Smooth muscle cell of the umbilical artery (primary cell): Measurements from ENCODE around the gene RPP38. TPM values are rescaled to one million over a fixed set of nuclear protein-coding genes. Genes with fewer than 3 reads are reported as not detected.

ENCODE experiments used
- total RNA-seq: library from RNA; depleted of rRNA; stranded (reverse); fragments of >200 nt; gene quantifications from 2 replicates; pipeline ENCODE4 v1.2.3, GENCODE V29; 2014

RPP38 gene
- total RNA-seq = 10.1 and 11.4 TPM in 2 replicates

GRCh38 chr10:15097011-15097812 lies at the start of gene RPP38:
Gene RPP38 (plus strand): TSS chr10:15097355. CDS start chr10:15103315, 5,960 bp downstream.

GRCh38 chr10:15088428-15089261 lies 8.5 kb upstream of the RPP38 start, which contains the start of gene ACBD7:
Gene ACBD7 (minus strand): TSS chr10:15088776. CDS start chr10:15088728, 48 bp downstream.

Other genes with a start within 250 kb of the RPP38 start
- 9.2 and 16.1 TPM in 2 replicates for gene SUV39H2, start 218.5 kb upstream of the RPP38 start, total RNA-seq
- 8.0 and 8.2 TPM in 2 replicates for gene DCLRE1C, start 143.3 kb upstream of the RPP38 start, total RNA-seq
- not detected in 2 replicates for gene MEIG1, start 138.0 kb upstream of the RPP38 start, total RNA-seq
- 0.30 and 0.65 TPM in 2 replicates for gene OLAH, start 53.4 kb upstream of the RPP38 start, total RNA-seq
- 0.28 and 0.30 TPM in 2 replicates for gene ACBD7, start 8.6 kb upstream of the RPP38 start, total RNA-seq
- 14.8 and 30.3 TPM in 2 replicates for gene NMT2, start 71.3 kb downstream of the RPP38 start, total RNA-seq